ENCODE data around the gene CORIN.

- TF ChIP-seq CTCF (conservative IDR thresholded peaks at IDR 0.05; ENCODE audit: low read depth in 2 of 2) = peak; percentile 56 to 63
- TF ChIP-seq REST (IDR thresholded peaks at IDR 0.05; ENCODE audit: unreplicated experiment) = no peak
- no peak for TF ChIP-seq EZH2 (IDR thresholded peaks at IDR 0.05; ENCODE audit: low read depth, unreplicated experiment)
- TF ChIP-seq EZH2phosphoT487 (IDR thresholded peaks at IDR 0.05; ENCODE audit: unreplicated experiment) = no peak
- no peak for TF ChIP-seq CREB1 (CRISPR knock-in tag; IDR thresholded peaks at IDR 0.05; ENCODE audit: low read depth)
- TF ChIP-seq POLR2AphosphoS5 (IDR thresholded peaks at IDR 0.05; ENCODE audit: low read depth) = no peak
- TF ChIP-seq JUNB (IDR thresholded peaks at IDR 0.05; ENCODE audit: unreplicated experiment) = no peak
- no peak for TF ChIP-seq ETS1 (IDR thresholded peaks at IDR 0.05)
- no peak for TF ChIP-seq NANOG (IDR thresholded peaks at IDR 0.05; ENCODE audit: borderline replicate concordance)
- TF ChIP-seq ZNF462 (CRISPR knock-in tag; IDR thresholded peaks at IDR 0.05) = no peak
- no peak for TF ChIP-seq ZNF114 (CRISPR knock-in tag; IDR thresholded peaks at IDR 0.05)
- no peak for TF ChIP-seq STAT1 (IDR thresholded peaks at IDR 0.05; ENCODE audit: unreplicated experiment)
- TF ChIP-seq ZNF331 (CRISPR knock-in tag; IDR thresholded peaks at IDR 0.05; ENCODE audit: low read depth) = no peak
Observed at GRCh38 chr4:47705326-47705981, 132.4 kb downstream of the CORIN start.

All from GM23338 (cell line).